MM.1S (cell line): ENCODE measurements around the gene CERS6.

ENCODE experiments used
- DNase-seq: peaks from one replicate; pipeline ENCODE4 v3.0.0-alpha.2; 2015
- H2AFZ ChIP-seq: fragments of 300-600 bp; sonication (generic); 2 replicates; pipeline ENCODE4 v1.6.0; 2016; ENCODE audit warnings: antibody characterized with exemption, low read length
- H3F3A ChIP-seq: fragments of 300-600 bp; sonication (generic); 2 replicates; pipeline ENCODE4 v1.6.1; 2016; ENCODE audit warnings: mild to moderate bottlenecking, antibody characterized with exemption, low read length, moderate library complexity, mixed read lengths; ENCODE audit not compliant: insufficient read depth
- H3K27ac ChIP-seq: fragments of 300-600 bp; sonication (generic); 2 replicates; pipeline ENCODE4 v1.5.1; 2016; ENCODE audit warnings: mild to moderate bottlenecking, low read length
- H3K27me3 ChIP-seq: fragments of 300-600 bp; sonication (generic); replicated peaks from 2 replicates; pipeline ENCODE4 v1.6.0; 2016; ENCODE audit warnings: low read length; ENCODE audit not compliant: insufficient read depth
- H3K36me3 ChIP-seq: fragments of 300-600 bp; sonication (generic); replicated peaks from 2 replicates; pipeline ENCODE4 v1.6.1; 2016; ENCODE audit warnings: mild to moderate bottlenecking, low read length, mixed read lengths; ENCODE audit not compliant: insufficient read depth
- H3K4me1 ChIP-seq: fragments of 300-600 bp; sonication (generic); 2 replicates; pipeline ENCODE4 v1.6.1; 2016; ENCODE audit warnings: low read length, mixed read lengths
- H3K4me2 ChIP-seq: fragments of 300-600 bp; sonication (generic); 2 replicates; pipeline ENCODE4 v1.6.0; 2016; ENCODE audit warnings: low read depth, low read length
- H3K4me3 ChIP-seq: fragments of 300-600 bp; sonication (generic); 2 replicates; pipeline ENCODE4 v1.5.1; 2016; ENCODE audit warnings: low read length, mixed read lengths
- H3K79me2 ChIP-seq: fragments of 300-600 bp; sonication (generic); 2 replicates; pipeline ENCODE4 v1.6.1; 2016; ENCODE audit warnings: mixed run types, low read length, mixed read lengths
- H3K9ac ChIP-seq: fragments of 300-600 bp; sonication (generic); 2 replicates; pipeline ENCODE4 v1.6.1; 2016; ENCODE audit warnings: low read length, mixed read lengths
- H3K9me2 ChIP-seq: fragments of 300-600 bp; sonication (generic); replicated peaks from 2 replicates; pipeline ENCODE4 v1.6.1; 2016; ENCODE audit warnings: mild to moderate bottlenecking, low read length, mixed read lengths; ENCODE audit not compliant: insufficient read depth
- H3K9me3 ChIP-seq: fragments of 300-600 bp; sonication (generic); replicated peaks from 2 replicates; pipeline ENCODE4 v1.6.1; 2016; ENCODE audit warnings: mild to moderate bottlenecking, low read length, mixed read lengths; ENCODE audit not compliant: insufficient read depth
- H4K20me1 ChIP-seq: fragments of 300-600 bp; sonication (generic); 2 replicates; pipeline ENCODE4 v1.6.1; 2016; ENCODE audit warnings: mild to moderate bottlenecking, low read length, moderate library complexity, mixed read lengths; ENCODE audit not compliant: insufficient read depth
- CTCF ChIP-seq: fragments of 300-600 bp; sonication (generic); IDR thresholded peaks from 2 replicates; pipeline ENCODE4 v1.5.1; 2016; ENCODE audit warnings: antibody characterized with exemption, low read length, mixed read lengths
- EZH2 ChIP-seq: fragments of 300-600 bp; sonication (generic); optimal IDR thresholded peaks from 2 replicates; pipeline ENCODE3; 2017; ENCODE audit warnings: low read depth, mild to moderate bottlenecking, antibody characterized with exemption, low read length, mixed read lengths
- EZH2phosphoT487 ChIP-seq: fragments of 300-600 bp; sonication (generic); IDR thresholded peaks from 2 replicates; pipeline ENCODE4 v1.6.1; 2018; ENCODE audit warnings: antibody characterized with exemption, low read length

CERS6 gene

GRCh38 chr2:168536925-168537466 is 80.9 kb downstream of the CERS6 start:
- Histone ChIP-seq H3K36me3 (no peaks in the 10 kb centered on the region; the same call in 1 of the 2 replicates), H3K9ac (no peak overlapping the region), H3K79me2 (peaks cover 85% of the 10 kb centered on the region), H3K4me2 (no peak overlapping the region), H3K4me1 (no peaks in the 10 kb centered on the region), H2AFZ (no peak overlapping the region), H3K9me3 (0 out of 2 replicates have a peak, but pooled peaks cover 9% of the 10 kb centered on the region), H3F3A (no peaks in the 10 kb centered on the region), H3K27ac (no peak overlapping the region), H4K20me1 (no peaks in the 10 kb centered on the region), H3K4me3 (no peak overlapping the region), H3K27me3 (no peaks in the 10 kb centered on the region), H3K9me2 (no peaks in the 10 kb centered on the region)
- no peak for DNase-seq
- TF ChIP-seq EZH2phosphoT487 (no peak), EZH2 (no peak), CTCF (no peak)

- H3K27ac ChIP-seq: no peak overlapping the region
- H3K9ac ChIP-seq: no peak overlapping the region
- H3K4me2 ChIP-seq: no peak overlapping the region
- no peaks in the 10 kb centered on the region for H3K27me3 ChIP-seq
- no peak for DNase-seq
- TF ChIP-seq EZH2: no peak
- TF ChIP-seq EZH2phosphoT487: no peak
- no peak for TF ChIP-seq CTCF
- H4K20me1 ChIP-seq: no peaks in the 10 kb centered on the region
- H3K9me3 ChIP-seq: 0 out of 2 replicates have a peak, but pooled peaks cover 9% of the 10 kb centered on the region
- H3K79me2 ChIP-seq: peaks cover 87% of the 10 kb centered on the region
- no peak overlapping the region for H3K4me3 ChIP-seq
- no peaks in the 10 kb centered on the region for H3F3A ChIP-seq
- no peak overlapping the region for H2AFZ ChIP-seq
- no peaks in the 10 kb centered on the region for H3K9me2 ChIP-seq
- H3K36me3 ChIP-seq: no peaks in the 10 kb centered on the region; the same call in 1 of the 2 replicates
- no peaks in the 10 kb centered on the region for H3K4me1 ChIP-seq
Measured at GRCh38 chr2:168538133-168538532, 82.1 kb downstream of the CERS6 start.

DNA sequence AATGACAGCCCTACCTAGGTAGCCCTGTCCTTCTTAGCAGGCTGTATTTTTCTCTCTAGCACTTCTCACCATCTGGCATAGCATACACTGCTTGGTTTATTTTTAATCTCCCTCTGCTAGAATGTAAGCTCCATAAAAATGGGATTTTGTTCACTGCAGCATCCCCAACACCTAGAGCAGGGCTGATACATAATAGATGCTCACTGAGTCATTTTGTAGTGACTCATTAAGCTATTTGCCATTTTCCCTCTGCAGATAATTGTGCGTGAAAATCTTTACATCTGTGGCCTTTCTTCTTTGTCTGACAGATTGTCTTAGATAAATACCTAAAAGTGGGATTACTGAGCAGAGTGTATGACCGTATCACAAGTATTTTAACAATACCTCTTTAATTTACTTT is 82.5 kb downstream of the CERS6 start:
- Histone ChIP-seq H3K9ac (no peak overlapping the region), H3K36me3 (no peaks in the 10 kb centered on the region; the same call in 1 of the 2 replicates), H3K4me3 (no peak overlapping the region), H3K9me3 (0 out of 2 replicates have a peak, but pooled peaks cover 9% of the 10 kb centered on the region), H3F3A (no peaks in the 10 kb centered on the region), H3K79me2 (peaks cover 87% of the 10 kb centered on the region), H3K4me1 (no peaks in the 10 kb centered on the region), H3K9me2 (no peaks in the 10 kb centered on the region), H3K27ac (no peak overlapping the region), H2AFZ (no peak overlapping the region), H4K20me1 (no peaks in the 10 kb centered on the region), H3K4me2 (no peak overlapping the region), H3K27me3 (no peaks in the 10 kb centered on the region)
- no peak for DNase-seq
- no peak for TF ChIP-seq EZH2phosphoT487
- TF ChIP-seq EZH2: no peak
- no peak for TF ChIP-seq CTCF
